Measurements from ENCODE around the gene TGM6. TPM values are rescaled to one million over a fixed set of nuclear protein-coding genes. Genes with fewer than 3 reads are reported as not detected.
A peak's percentile ranks its signal among the peaks of the same experiment; 100 is the strongest.

TGM6 gene
- total and polyA plus RNA-seq, 4 donors: not detected

DNA sequence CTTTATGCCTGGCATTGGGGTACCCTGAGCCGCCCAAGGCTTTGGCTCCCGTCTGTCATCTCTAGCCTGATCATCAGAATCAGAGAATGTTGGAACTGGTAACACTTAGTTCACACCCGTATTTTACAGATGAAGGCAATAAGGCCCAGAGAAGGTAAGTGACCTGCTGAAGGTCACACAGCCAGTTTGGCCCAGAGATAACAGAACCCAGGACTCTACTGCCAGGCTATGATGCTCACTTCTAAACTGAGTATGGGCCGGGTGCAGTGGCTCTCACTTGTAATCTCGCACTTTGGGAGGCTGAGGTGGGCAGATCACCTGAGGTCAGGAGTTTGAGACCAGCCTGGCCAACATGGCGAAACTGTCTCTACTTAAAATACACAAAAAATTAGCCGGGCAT lies 1.8 kb upstream of the TGM6 start:
- DNase-seq (ENCODE audit: low read depth in 4 of 6, low spot score in 6 of 6): no peak
- H3K27me3 ChIP-seq (ENCODE audit: control insufficient read depth, insufficient read depth, low read length): no peaks in the 10 kb centered on the region
- no peaks in the 10 kb centered on the region for H3K9me3 ChIP-seq (ENCODE audit: control insufficient read depth, insufficient read depth, low read length)
- 98% methylated on average over 6 of the region's 7 CpGs for WGBS (ENCODE audit: insufficient coverage)
- no peak overlapping the region for H3K4me3 ChIP-seq (ENCODE audit: low read depth, low read length)
- no peaks in the 10 kb centered on the region for H3K36me3 ChIP-seq (ENCODE audit: control insufficient read depth, insufficient read depth, low read length)
- no peaks in the 10 kb centered on the region for H3K4me1 ChIP-seq (ENCODE audit: control insufficient read depth, insufficient read depth, low read length)
- no peak overlapping the region for H3K27ac ChIP-seq (ENCODE audit: low read depth, low read length)

DNA sequence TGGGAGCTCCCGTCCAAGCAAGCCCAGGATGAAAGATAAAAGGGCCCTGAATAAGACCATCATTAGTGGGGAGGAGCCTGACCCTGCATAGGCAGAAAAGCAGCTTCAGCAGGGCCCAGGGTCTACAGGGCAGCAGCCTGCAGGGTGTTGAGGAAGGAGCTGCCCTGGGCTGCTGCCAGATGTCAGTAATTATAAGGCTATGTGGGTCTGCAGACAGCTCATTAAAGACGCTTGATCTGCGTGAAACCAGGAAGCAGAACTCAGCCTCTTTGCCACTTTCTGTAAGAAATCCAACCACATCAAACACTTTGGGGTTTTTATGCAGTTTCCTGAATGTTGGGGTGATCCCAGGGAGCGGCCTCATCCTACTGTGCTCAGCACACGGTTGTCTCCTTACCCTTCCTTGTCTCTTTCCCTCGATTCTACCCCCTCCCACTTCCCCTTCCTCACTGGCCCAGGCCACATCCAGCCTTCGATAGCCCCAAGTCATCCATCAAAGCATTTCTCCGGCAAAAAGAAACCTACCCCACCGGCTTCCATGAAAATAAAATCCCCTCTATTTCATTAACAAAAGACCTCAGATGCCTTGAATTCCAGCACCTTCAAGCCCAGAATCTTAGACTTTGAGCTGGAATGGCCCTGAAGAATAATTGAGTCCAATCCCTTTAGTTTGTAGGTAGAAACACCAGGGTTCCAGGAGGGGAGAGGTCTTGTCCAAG lies 1.0 kb upstream of the TGM6 start:
- no peak overlapping the region for H3K27ac ChIP-seq (ENCODE audit: low read depth, low read length)
- no peaks in the 10 kb centered on the region for H3K36me3 ChIP-seq (ENCODE audit: control insufficient read depth, insufficient read depth, low read length)
- 35% methylated on average over 8 of the region's 9 CpGs for WGBS (ENCODE audit: insufficient coverage)
- H3K9me3 ChIP-seq (ENCODE audit: control insufficient read depth, insufficient read depth, low read length): no peaks in the 10 kb centered on the region
- H3K4me3 ChIP-seq (ENCODE audit: low read depth, low read length): no peak overlapping the region
- H3K4me1 ChIP-seq (ENCODE audit: control insufficient read depth, insufficient read depth, low read length): no peaks in the 10 kb centered on the region
- no peaks in the 10 kb centered on the region for H3K27me3 ChIP-seq (ENCODE audit: control insufficient read depth, insufficient read depth, low read length)
- DNase-seq (ENCODE audit: low read depth in 4 of 6, low spot score in 6 of 6): no peak

DNA sequence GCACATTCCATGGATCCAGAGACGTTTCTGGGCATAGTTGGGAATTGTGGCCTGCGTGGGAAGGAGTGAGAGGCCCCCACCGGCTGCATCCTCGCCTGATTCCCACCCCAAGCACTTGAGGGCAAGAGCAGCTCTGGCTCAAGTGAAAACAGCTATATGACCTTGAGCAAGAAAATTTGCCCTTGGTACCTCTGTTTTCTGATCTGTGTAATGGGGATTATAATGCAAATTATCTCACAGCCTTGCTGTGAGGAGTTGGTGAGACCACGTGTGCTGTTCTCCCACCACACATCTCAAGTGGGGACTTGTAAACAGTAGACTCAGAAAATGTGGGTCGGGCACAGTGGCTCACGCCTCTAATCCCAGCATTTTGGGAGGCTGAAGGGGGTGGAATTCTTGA lies 602 bp downstream of the TGM6 start:
- H3K4me3 ChIP-seq (ENCODE audit: low read depth, low read length): no peak overlapping the region
- no peaks in the 10 kb centered on the region for H3K36me3 ChIP-seq (ENCODE audit: control insufficient read depth, insufficient read depth, low read length)
- no peaks in the 10 kb centered on the region for H3K27me3 ChIP-seq (ENCODE audit: control insufficient read depth, insufficient read depth, low read length)
- DNase-seq (ENCODE audit: low read depth in 4 of 6, low spot score in 6 of 6): no peak
- no peaks in the 10 kb centered on the region for H3K4me1 ChIP-seq (ENCODE audit: control insufficient read depth, insufficient read depth, low read length)
- 85% methylated on average over 5 of the region's 7 CpGs for WGBS (ENCODE audit: insufficient coverage)
- H3K9me3 ChIP-seq (ENCODE audit: control insufficient read depth, insufficient read depth, low read length): no peaks in the 10 kb centered on the region
- H3K27ac ChIP-seq (ENCODE audit: low read depth, low read length): no peak overlapping the region

DNA sequence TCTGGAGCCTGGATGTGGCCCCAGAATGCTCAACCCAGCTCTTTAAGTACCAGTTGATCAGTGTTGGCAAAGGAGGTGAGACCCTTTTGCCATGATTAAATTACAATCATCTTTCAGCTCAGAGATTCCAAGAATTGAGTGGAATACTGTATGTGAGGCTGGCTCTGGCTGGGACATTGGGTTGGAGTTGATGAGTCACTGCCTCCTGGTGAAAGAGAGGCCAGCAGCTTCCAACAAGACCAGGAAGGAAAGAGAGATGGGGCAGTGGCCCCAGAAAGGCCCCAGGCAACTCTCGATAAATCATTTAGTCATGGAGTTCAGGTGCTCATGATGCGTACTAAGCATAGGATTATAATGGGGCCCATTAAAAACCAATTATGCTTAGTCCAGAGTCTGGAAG lies 2.1 kb downstream of the TGM6 start:
- Histone ChIP-seq H3K27me3 (ENCODE audit: control insufficient read depth, insufficient read depth, low read length) (no peaks in the 10 kb centered on the region), H3K27ac (ENCODE audit: low read depth, low read length) (no peak overlapping the region), H3K9me3 (ENCODE audit: control insufficient read depth, insufficient read depth, low read length) (no peaks in the 10 kb centered on the region), H3K36me3 (ENCODE audit: control insufficient read depth, insufficient read depth, low read length) (no peaks in the 10 kb centered on the region), H3K4me3 (ENCODE audit: low read depth, low read length) (no peak overlapping the region), H3K4me1 (ENCODE audit: control insufficient read depth, insufficient read depth, low read length) (no peaks in the 10 kb centered on the region)
- no peak for DNase-seq (ENCODE audit: low read depth in 4 of 6, low spot score in 6 of 6)
- WGBS (ENCODE audit: insufficient coverage): 94% methylated on average over 2 of the region's 2 CpGs

DNA sequence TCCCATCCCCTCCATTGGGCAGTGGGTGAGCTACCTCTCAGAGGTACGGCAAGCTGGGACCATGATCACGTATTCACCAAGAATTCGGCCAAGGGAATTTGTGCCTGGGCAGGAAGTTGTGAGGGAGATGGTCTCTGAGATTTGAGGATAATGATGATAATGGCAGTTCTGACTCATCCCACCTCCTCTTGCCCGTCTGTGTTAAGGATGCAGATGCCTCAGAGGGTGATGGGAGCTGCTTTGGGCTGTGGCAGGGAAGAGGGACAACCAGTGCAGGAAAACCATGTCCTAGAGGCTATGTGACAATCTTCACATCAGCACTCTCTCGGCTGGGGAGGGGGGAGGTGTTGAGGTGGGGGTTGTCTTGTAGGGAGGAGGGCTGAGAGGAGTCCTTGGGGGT lies 4.3 kb downstream of the TGM6 start:
- no peaks in the 10 kb centered on the region for H3K27me3 ChIP-seq (ENCODE audit: control insufficient read depth, insufficient read depth, low read length)
- H3K9me3 ChIP-seq (ENCODE audit: control insufficient read depth, insufficient read depth, low read length): no peaks in the 10 kb centered on the region
- no peak overlapping the region for H3K27ac ChIP-seq (ENCODE audit: low read depth, low read length)
- H3K4me3 ChIP-seq (ENCODE audit: low read depth, low read length): no peak overlapping the region
- H3K36me3 ChIP-seq (ENCODE audit: control insufficient read depth, insufficient read depth, low read length): no peaks in the 10 kb centered on the region
- no CpG with 5 or more reads among the region's 5 CpGs for WGBS (ENCODE audit: insufficient coverage)
- H3K4me1 ChIP-seq (ENCODE audit: control insufficient read depth, insufficient read depth, low read length): no peaks in the 10 kb centered on the region
- DNase-seq (ENCODE audit: low read depth in 4 of 6, low spot score in 6 of 6): no peak

DNA sequence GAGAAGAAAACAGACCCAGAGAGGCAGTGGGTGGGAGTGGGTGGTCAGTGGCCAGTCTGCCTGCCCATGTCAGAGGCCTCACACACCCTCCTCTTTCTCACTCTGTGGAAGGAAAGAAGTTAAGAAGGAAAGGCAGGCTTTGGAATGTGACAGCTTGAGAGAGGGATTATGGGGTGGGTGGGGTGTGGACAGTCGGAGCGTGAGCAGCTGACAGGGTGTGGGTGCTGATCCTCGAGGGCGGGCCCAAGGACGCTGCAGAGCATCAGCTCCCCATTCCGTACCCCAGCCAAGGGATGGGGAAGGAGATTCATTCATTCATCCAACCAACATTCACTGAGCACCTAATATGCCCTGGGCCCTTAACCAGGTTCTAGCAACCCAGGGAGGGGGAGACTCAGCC lies 4.8 kb downstream of the TGM6 start:
- Histone ChIP-seq H3K4me1 (ENCODE audit: control insufficient read depth, insufficient read depth, low read length) (no peaks in the 10 kb centered on the region), H3K36me3 (ENCODE audit: control insufficient read depth, insufficient read depth, low read length) (no peaks in the 10 kb centered on the region), H3K4me3 (ENCODE audit: low read depth, low read length) (no peak overlapping the region), H3K27me3 (ENCODE audit: control insufficient read depth, insufficient read depth, low read length) (no peaks in the 10 kb centered on the region), H3K27ac (ENCODE audit: low read depth, low read length) (no peak overlapping the region), H3K9me3 (ENCODE audit: control insufficient read depth, insufficient read depth, low read length) (no peaks in the 10 kb centered on the region)
- no peak for DNase-seq (ENCODE audit: low read depth in 4 of 6, low spot score in 6 of 6)
- WGBS (ENCODE audit: insufficient coverage): 70% methylated on average over 2 of the region's 6 CpGs

DNA sequence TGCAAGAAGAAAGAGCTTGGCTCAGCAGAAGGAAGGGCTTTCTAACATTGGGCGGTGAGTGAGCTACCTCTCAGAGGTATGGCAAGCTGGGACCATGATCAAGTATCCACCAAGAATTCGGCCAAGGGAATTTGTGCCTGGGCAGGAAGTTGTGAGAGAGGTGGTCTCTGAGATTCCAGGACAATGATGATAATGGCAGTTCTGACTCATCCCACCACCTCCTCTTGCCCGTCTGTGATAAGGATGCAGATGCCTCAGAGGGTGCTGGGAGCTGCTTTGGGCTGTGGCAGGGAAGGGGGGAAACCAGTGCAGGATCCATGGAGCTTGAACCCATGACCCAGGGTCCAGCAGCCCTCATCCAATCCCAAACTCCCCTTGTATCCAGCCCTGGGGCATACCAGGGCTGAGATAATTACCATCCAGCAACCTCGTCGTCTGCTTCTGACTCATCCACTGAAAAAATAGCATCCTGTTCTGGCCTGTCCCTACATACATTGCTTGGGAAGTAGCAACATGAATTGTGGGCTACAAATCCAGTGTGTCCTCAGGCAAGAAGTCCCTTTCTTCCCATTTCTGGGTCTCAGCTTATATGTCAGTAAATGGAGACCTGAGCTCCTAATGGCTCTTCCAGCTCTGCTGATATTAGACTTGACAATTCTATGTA lies 5.9 kb downstream of the TGM6 start:
- Histone ChIP-seq H3K9me3 (ENCODE audit: control insufficient read depth, insufficient read depth, low read length) (no peaks in the 10 kb centered on the region), H3K4me3 (ENCODE audit: low read depth, low read length) (no peak overlapping the region), H3K27me3 (ENCODE audit: control insufficient read depth, insufficient read depth, low read length) (no peaks in the 10 kb centered on the region), H3K36me3 (ENCODE audit: control insufficient read depth, insufficient read depth, low read length) (no peaks in the 10 kb centered on the region), H3K4me1 (ENCODE audit: control insufficient read depth, insufficient read depth, low read length) (no peaks in the 10 kb centered on the region), H3K27ac (ENCODE audit: low read depth, low read length) (no peak overlapping the region)
- DNase-seq (ENCODE audit: low read depth in 4 of 6, low spot score in 6 of 6): no peak
- WGBS (ENCODE audit: insufficient coverage): 78% methylated on average over 3 of the region's 5 CpGs

DNA sequence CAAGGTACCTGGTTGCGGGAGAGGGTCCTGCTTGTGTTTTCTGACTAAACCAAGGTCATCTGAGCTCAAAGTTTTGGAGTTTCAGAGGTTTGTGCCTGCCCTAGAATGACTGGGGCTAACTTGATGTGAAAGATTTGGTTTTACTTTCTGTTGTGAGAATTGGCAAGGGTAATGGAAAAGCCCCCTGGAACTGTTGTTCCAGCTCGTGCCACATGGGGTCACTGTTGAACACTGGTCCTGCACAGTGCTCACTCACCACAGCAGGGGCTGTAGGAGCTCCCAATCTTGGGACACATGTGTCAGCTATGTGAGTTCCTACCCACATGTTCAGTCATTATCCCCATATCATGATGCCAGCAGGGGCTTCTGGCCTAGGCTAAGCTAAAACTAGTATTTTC lies 6.5 kb downstream of the TGM6 start:
- 47% methylated on average over 2 of the region's 2 CpGs for WGBS (ENCODE audit: insufficient coverage)
- H3K9me3 ChIP-seq (ENCODE audit: control insufficient read depth, insufficient read depth, low read length): no peaks in the 10 kb centered on the region
- H3K4me1 ChIP-seq (ENCODE audit: control insufficient read depth, insufficient read depth, low read length): no peaks in the 10 kb centered on the region
- H3K36me3 ChIP-seq (ENCODE audit: control insufficient read depth, insufficient read depth, low read length): no peaks in the 10 kb centered on the region
- H3K4me3 ChIP-seq (ENCODE audit: low read depth, low read length): no peak overlapping the region
- peak in 1 of 6 donors; percentile 5 for DNase-seq (ENCODE audit: low read depth in 4 of 6, low spot score in 6 of 6)
- no peaks in the 10 kb centered on the region for H3K27me3 ChIP-seq (ENCODE audit: control insufficient read depth, insufficient read depth, low read length)
- no peak overlapping the region for H3K27ac ChIP-seq (ENCODE audit: low read depth, low read length)

DNA sequence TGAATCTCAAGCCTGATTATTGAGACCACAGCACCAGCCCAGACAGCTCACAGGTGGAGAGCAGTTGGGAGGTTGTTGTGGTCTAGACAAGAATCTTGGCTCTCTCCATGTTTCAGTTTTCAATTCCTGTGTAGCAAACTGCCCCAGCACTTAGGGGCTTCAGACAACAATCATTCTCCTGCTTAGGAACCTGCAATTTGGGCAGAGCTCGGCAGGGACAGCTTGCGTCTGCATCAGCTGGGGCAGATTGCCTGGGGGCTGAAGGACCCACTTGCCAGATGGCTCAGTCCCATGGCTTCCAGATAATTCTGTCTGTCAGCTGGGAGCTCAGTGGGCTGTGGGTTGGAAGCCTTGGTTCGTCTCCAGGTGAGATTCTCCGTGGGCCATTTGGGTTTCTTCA lies 6.9 kb downstream of the TGM6 start:
- H3K27me3 ChIP-seq (ENCODE audit: control insufficient read depth, insufficient read depth, low read length): no peaks in the 10 kb centered on the region
- no peak overlapping the region for H3K4me3 ChIP-seq (ENCODE audit: low read depth, low read length)
- WGBS (ENCODE audit: insufficient coverage): 92% methylated on average over 2 of the region's 4 CpGs
- no peak overlapping the region for H3K27ac ChIP-seq (ENCODE audit: low read depth, low read length)
- no peak for DNase-seq (ENCODE audit: low read depth in 4 of 6, low spot score in 6 of 6)
- H3K4me1 ChIP-seq (ENCODE audit: control insufficient read depth, insufficient read depth, low read length): no peaks in the 10 kb centered on the region
- no peaks in the 10 kb centered on the region for H3K9me3 ChIP-seq (ENCODE audit: control insufficient read depth, insufficient read depth, low read length)
- no peaks in the 10 kb centered on the region for H3K36me3 ChIP-seq (ENCODE audit: control insufficient read depth, insufficient read depth, low read length)

Data from spinal cord (tissue), 10 donors.